Mesothelial cell of epicardium (in vitro differentiated cells): ENCODE data around the gene ATRNL1. TPM values are rescaled to one million over a fixed set of nuclear protein-coding genes. Genes with fewer than 3 reads are reported as not detected.

Experiments
- DNase-seq, 2 experiments: peaks; one replicate each; pipeline ENCODE4 v3.0.0; 2021; ENCODE audit warnings: low spot score in 2 of 2; ENCODE audit not compliant: unreplicated experiment in 2 of 2
- H3K27ac Mint-ChIP-seq: 2 replicates; pipeline ENCODE4 v1.8.0; 2021; ENCODE audit warnings: mixed read lengths
- H3K27me3 Mint-ChIP-seq: 2 replicates; pipeline ENCODE4 v1.8.0; 2021; ENCODE audit warnings: low read depth, mixed read lengths
- H3K36me3 Mint-ChIP-seq: 2 replicates; pipeline ENCODE4 v1.8.0; 2021; ENCODE audit warnings: mixed read lengths
- H3K4me1 Mint-ChIP-seq: 2 replicates; pipeline ENCODE4 v1.8.0; 2021; ENCODE audit warnings: mixed read lengths
- H3K4me3 Mint-ChIP-seq: 2 replicates; pipeline ENCODE4 v1.8.0; 2021; ENCODE audit warnings: mild to moderate bottlenecking, moderate library complexity, mixed read lengths
- H3K9me3 Mint-ChIP-seq: 2 replicates; pipeline ENCODE4 v1.8.0; 2021; ENCODE audit warnings: mixed read lengths
- CTCF ChIP-seq: fragments of 200-600 bp; sonication (generic); IDR thresholded peaks from one replicate; pipeline ENCODE4 v1.5.0; 2021; ENCODE audit warnings: antibody characterized with exemption; ENCODE audit not compliant: unreplicated experiment
- total RNA-seq: library from RNA; stranded (reverse); gene quantifications from 3 replicates; pipeline ENCODE4 v1.2.1, GENCODE V29; 2021

The ATRNL1 gene
- total RNA-seq, 1 donor from 2014 or later = 39.6 TPM

GRCh38 chr10:115942101-115942500, 848.9 kb downstream of the ATRNL1 start:
- no peak for TF ChIP-seq CTCF
- H3K4me1 Mint-ChIP-seq = peaks cover 66% of the 10 kb centered on the region
- DNase-seq = no peak
- H3K36me3 Mint-ChIP-seq = no peaks in the 10 kb centered on the region
- H3K9me3 Mint-ChIP-seq = peaks cover 21% of the 10 kb centered on the region
- H3K27me3 Mint-ChIP-seq = no peaks in the 10 kb centered on the region
- no peak overlapping the region for H3K4me3 Mint-ChIP-seq
- H3K27ac Mint-ChIP-seq = peak overlapping the region; percentile 39

- H3K9me3 Mint-ChIP-seq = peaks cover 15% of the 10 kb centered on the region
- H3K36me3 Mint-ChIP-seq = no peaks in the 10 kb centered on the region
- H3K27ac Mint-ChIP-seq = peak overlapping the region; percentile 33
- no peak for TF ChIP-seq CTCF
- peaks cover 69% of the 10 kb centered on the region for H3K4me1 Mint-ChIP-seq
- no peaks in the 10 kb centered on the region for H3K27me3 Mint-ChIP-seq
- no peak overlapping the region for H3K4me3 Mint-ChIP-seq
- no peak for DNase-seq
Measured at GRCh38 chr10:115944538-115944937, 851.4 kb downstream of the ATRNL1 start.

GRCh38 chr10:115945701-115946445, 852.7 kb downstream of the ATRNL1 start:
- no peak for TF ChIP-seq CTCF
- no peaks in the 10 kb centered on the region for H3K27me3 Mint-ChIP-seq
- no peak overlapping the region for H3K27ac Mint-ChIP-seq
- peaks cover 67% of the 10 kb centered on the region for H3K4me1 Mint-ChIP-seq
- no peak for DNase-seq
- H3K9me3 Mint-ChIP-seq = peaks cover 3% of the 10 kb centered on the region
- H3K4me3 Mint-ChIP-seq = no peak overlapping the region
- H3K36me3 Mint-ChIP-seq = no peaks in the 10 kb centered on the region

GRCh38 chr10:115947104-115947503, 853.9 kb downstream of the ATRNL1 start:
- no peak for DNase-seq
- H3K27ac Mint-ChIP-seq = peak overlapping the region; percentile 10
- peaks cover 65% of the 10 kb centered on the region for H3K4me1 Mint-ChIP-seq
- no peaks in the 10 kb centered on the region for H3K27me3 Mint-ChIP-seq
- no peak overlapping the region for H3K4me3 Mint-ChIP-seq
- no peaks in the 10 kb centered on the region for H3K36me3 Mint-ChIP-seq
- peaks cover 3% of the 10 kb centered on the region for H3K9me3 Mint-ChIP-seq
- no peak for TF ChIP-seq CTCF

- DNase-seq = no peak
- Mint-ChIP-seq H3K36me3 (no peaks in the 10 kb centered on the region), H3K27me3 (no peaks in the 10 kb centered on the region), H3K9me3 (no peaks in the 10 kb centered on the region), H3K4me3 (no peak overlapping the region), H3K4me1 (peaks cover 69% of the 10 kb centered on the region), H3K27ac (no peak overlapping the region)
- no peak for TF ChIP-seq CTCF
Measured at GRCh38 chr10:115948465-115948864, 855.3 kb downstream of the ATRNL1 start.
